K562 (cell line): ENCODE measurements around the gene PRM2. TPM values are rescaled to one million over a fixed set of nuclear protein-coding genes. Genes with fewer than 3 reads are reported as not detected.
A peak's percentile ranks its signal among the peaks of the same experiment; 100 is the strongest.

Experiments used
- ATAC-seq: fragments of 200-7000 bp; cut with Tn5 transposase; 3 replicates; pipeline ENCODE4 v1.9.1; 2020; ENCODE audit warnings: moderate library complexity
- BruUV-seq: library from RNA; stranded (reverse); fragments of 400-500 nt; replicated peaks from 2 replicates; lab custom pipeline; 2021; lab: Mats Ljungman, UMichigan
- CTCF ChIA-PET: fragments of 300-600 bp; formaldehyde crosslinking; extraction: SDS; loops from one replicate; lab custom pipeline; 2021; ENCODE audit warnings: low intra/inter-chr PET ratio; lab: Yijun Ruan, JAX
- POLR2A ChIA-PET: fragments of 300-600, 350-650 bp; sonication (Branson Sonifier 250); formaldehyde crosslinking; extraction: SDS; loops from one replicate; lab custom pipeline; 2021; ENCODE audit warnings: antibody characterized with exemption, inconsistent platforms; lab: Yijun Ruan, JAX
- DNase-seq, 4 experiments: peaks; one replicate each; pipeline versions ENCODE4 v3.0.0 to v3.0.0-alpha.2; 2011 to 2018; ENCODE audit warnings: low spot score in 3 of 4, mixed read lengths in 3 of 4; ENCODE audit errors: extremely low read depth in 1 of 4
- FAIRE-seq: peaks from 2 replicates; lab custom pipeline; 2011; peaks lifted over from hg19 to GRCh38; lab: Jason Lieb, UNC
- H2AFZ ChIP-seq: 2 replicates; pipeline ENCODE4 v1.6.0; 2011; ENCODE audit warnings: low read depth, low read length, control low read depth, inconsistent platforms
- H3K27ac ChIP-seq: fragments of 200-600 bp; 3 replicates; pipeline ENCODE4 v1.8.0; 2011; ENCODE audit warnings: low read depth, mild to moderate bottlenecking, control low read depth, inconsistent platforms, low read length, moderate library complexity, mixed read lengths; ENCODE audit errors: extremely low read depth
- H3K27me3 ChIP-seq, 2 experiments: fragments of 300-600 bp in 1 of 2; 2 replicates in 1 of 2; 3 replicates in 1 of 2; pipeline versions ENCODE4 v1.6.0 to v1.8.0; 2011; ENCODE audit warnings: inconsistent platforms in 2 of 2, low read length in 2 of 2, mild to moderate bottlenecking in 1 of 2, mixed read lengths in 1 of 2, moderate library complexity in 1 of 2; ENCODE audit not compliant: control insufficient read depth in 2 of 2, insufficient read depth in 2 of 2
- H3K36me3 ChIP-seq: fragments of 300-600 bp; 3 replicates; pipeline ENCODE4 v1.8.0; 2011; ENCODE audit warnings: mild to moderate bottlenecking, low read length, inconsistent platforms; ENCODE audit not compliant: control insufficient read depth, insufficient read depth
- H3K4me1 ChIP-seq, 2 experiments: fragments of 200-600 bp in 1 of 2; replicated peaks in 1 of 2; 2 replicates in 1 of 2; 3 replicates in 1 of 2; pipeline versions ENCODE4 v1.5.1 to v1.8.0; 2011; ENCODE audit warnings: inconsistent platforms in 2 of 2, low read length in 2 of 2, mild to moderate bottlenecking in 1 of 2, mixed read lengths in 1 of 2, moderate library complexity in 1 of 2; ENCODE audit not compliant: control insufficient read depth in 2 of 2, insufficient read depth in 2 of 2
- H3K4me2 ChIP-seq: 2 replicates; pipeline ENCODE4 v1.6.1; 2011; ENCODE audit warnings: low read length, control low read depth, inconsistent platforms, mixed read lengths; ENCODE audit not compliant: insufficient read depth
- H3K4me3 ChIP-seq: fragments of 200-600 bp; sonication (generic), shearing (Covaris generic); 2 replicates; pipeline ENCODE4 v1.5.1; 2016; ENCODE audit warnings: control low read depth, inconsistent platforms
- H3K79me2 ChIP-seq: fragments of 200-600 bp; 3 replicates; pipeline ENCODE4 v1.8.0; 2011; ENCODE audit warnings: low read length, inconsistent platforms; ENCODE audit not compliant: control insufficient read depth, insufficient read depth
- H3K9ac ChIP-seq, 2 experiments: 2 replicates each; pipeline versions ENCODE4 v1.6.0 to v1.6.1; 2011; ENCODE audit warnings: low read depth in 2 of 2, low read length in 2 of 2, control low read depth in 1 of 2, inconsistent platforms in 1 of 2, mild to moderate bottlenecking in 1 of 2, mixed read lengths in 1 of 2; ENCODE audit not compliant: insufficient read depth in 1 of 2
- H3K9me1 ChIP-seq: one replicate; pipeline ENCODE4 v1.6.0; 2011; ENCODE audit warnings: inconsistent platforms, mild to moderate bottlenecking, low read length, moderate library complexity; ENCODE audit not compliant: control insufficient read depth, insufficient read depth
- H3K9me3 ChIP-seq: replicated peaks from 2 replicates; pipeline ENCODE4 v1.5.1; 2011; ENCODE audit warnings: low read depth, low read length, inconsistent platforms; ENCODE audit not compliant: control insufficient read depth, insufficient read depth
- H4K20me1 ChIP-seq: replicated peaks from 2 replicates; pipeline ENCODE4 v1.6.1; 2011; ENCODE audit warnings: low read length, inconsistent platforms, mixed read lengths; ENCODE audit not compliant: control insufficient read depth, insufficient read depth
- CHD1 ChIP-seq: fragments of 200-600 bp; sonication (generic); IDR thresholded peaks from one replicate; pipeline ENCODE4 v1.6.1; 2012; ENCODE audit warnings: mild to moderate bottlenecking, moderate library complexity, low read length, inconsistent platforms
- FOXJ2 ChIP-seq: fragments of 200-800 bp; sonication (Bioruptor generic); IDR thresholded peaks from 2 replicates; pipeline ENCODE4 v1.6.1; 2016; ENCODE audit warnings: missing genetic modification characterization, missing compliant biosample characterization
- FOXK1 ChIP-seq: sonication (generic); formaldehyde crosslinking; IDR thresholded peaks from 2 replicates; pipeline ENCODE4 v1.8.0; 2022; ENCODE audit warnings: missing genetic modification reagents, mild to moderate bottlenecking, borderline replicate concordance
- HDGF ChIP-seq: fragments of 450-650 bp; IDR thresholded peaks from 2 replicates; pipeline ENCODE4 v1.6.1; 2016
- KAT7 ChIP-seq: sonication (generic); formaldehyde crosslinking; IDR thresholded peaks from 2 replicates; pipeline ENCODE4 v1.8.0; 2022; ENCODE audit warnings: missing genetic modification reagents, mild to moderate bottlenecking, borderline replicate concordance
- SNRNP70 ChIP-seq: fragments of 200-400 bp; formaldehyde crosslinking; optimal IDR thresholded peaks from 2 replicates; pipeline ENCODE3; 2017; ENCODE audit warnings: low read depth, low read length
- TARDBP ChIP-seq: fragments of 450-650 bp; IDR thresholded peaks from 2 replicates; pipeline ENCODE4 v1.6.1; 2016
- ZBTB1 ChIP-seq: sonication (generic); formaldehyde crosslinking; IDR thresholded peaks from 2 replicates; pipeline ENCODE4 v1.8.1; 2023; ENCODE audit warnings: missing genetic modification reagents, low read depth, mild to moderate bottlenecking, borderline replicate concordance
- ZFPM2 ChIP-seq: fragments of 250-450 bp; sonication (Bioruptor Pico); IDR thresholded peaks from 2 replicates; pipeline ENCODE4 v1.5.1; 2022; ENCODE audit warnings: mild to moderate bottlenecking
- ZNF707 ChIP-seq: fragments of 250-450 bp; sonication (Bioruptor Pico); conservative IDR thresholded peaks from 2 replicates; pipeline ENCODE4 v1.8.0; 2022; ENCODE audit warnings: inconsistent platforms, mild to moderate bottlenecking, moderate library complexity
- WGBS: fragments of 100-300 bp; shearing (Covaris generic); methylation state at CpG from one replicate; pipeline ENCODE4 v1.1.6; 2016; ENCODE audit warnings: low coverage, mixed read lengths; ENCODE audit not compliant: insufficient coverage; ENCODE audit errors: missing lambda C conversion rate; 5-methylcytosine and 5-hydroxymethylcytosine counted together
- in situ Hi-C: fragments of 300-500 bp; cut with MboI; formaldehyde crosslinking; loops from 4 replicates; pipeline ENCODE4 v1.15.0; 2018; ENCODE audit warnings: inconsistent platforms, mixed read lengths
- intact Hi-C: fragments of 100-400 bp; cut with micrococcal nuclease; formaldehyde crosslinking; loops from 2 replicates; pipeline ENCODE4 v1.14.2; 2022
- polyA plus RNA-seq, 8 experiments: library from polyadenylated mRNA; depleted of rRNA in 4 of 8; stranded (reverse) in 5 of 8; unstranded in 3 of 8; fragments of >200 nt; fragmentation: Nextera tagmentation in 2 of 8; fragmentation: Illumina TruSeq in 1 of 8; extraction: Ambion mirVana in 2 of 8; extraction: Trizol in 1 of 8; gene quantifications; 2 replicates each; pipeline versions ENCODE4 v1.2.1 to v1.2.3, GENCODE V29; 2011 to 2014; ENCODE audit warnings: inconsistent platforms in 1 of 8, missing spikeins in 1 of 8
- total RNA-seq, 7 experiments: library from RNA; depleted of rRNA in 6 of 7; stranded (reverse); fragments of >200 nt in 6 of 7; fragmentation: Illumina TruSeq in 2 of 7; extraction: Trizol in 2 of 7; gene quantifications; 2 replicates each; pipeline versions ENCODE4 v1.2.1 to v1.2.3, GENCODE V29; 2011 to 2021; ENCODE audit warnings: low replicate concordance in 1 of 7
- TF ChIP-seq, protein P1 (sequence below): fragments of 250-450 bp; sonication (Bioruptor Pico); IDR thresholded peaks from 2 replicates; pipeline ENCODE4 v1.6.1; 2021; ENCODE audit warnings: mild to moderate bottlenecking
- TF ChIP-seq, protein P2 (sequence below), 2 experiments: IDR thresholded peaks; 2 replicates each; pipeline ENCODE4 v1.6.1; 2011; ENCODE audit warnings: borderline replicate concordance in 1 of 2, control low read depth in 1 of 2, low read depth in 1 of 2, low read length in 1 of 2, mild to moderate bottlenecking in 1 of 2, mixed read lengths in 1 of 2, moderate library complexity in 1 of 2; ENCODE audit not compliant: insufficient read depth in 1 of 2, insufficient read length in 1 of 2, poor library complexity in 1 of 2, severe bottlenecking in 1 of 2; ENCODE audit errors: extremely low read depth in 1 of 2

PRM2 gene
- total and polyA plus RNA-seq, 9 of the 15 experiments (the other 6 are each of a cell fraction or from before 2014, with no cell fraction given) = not detected

DNA sequence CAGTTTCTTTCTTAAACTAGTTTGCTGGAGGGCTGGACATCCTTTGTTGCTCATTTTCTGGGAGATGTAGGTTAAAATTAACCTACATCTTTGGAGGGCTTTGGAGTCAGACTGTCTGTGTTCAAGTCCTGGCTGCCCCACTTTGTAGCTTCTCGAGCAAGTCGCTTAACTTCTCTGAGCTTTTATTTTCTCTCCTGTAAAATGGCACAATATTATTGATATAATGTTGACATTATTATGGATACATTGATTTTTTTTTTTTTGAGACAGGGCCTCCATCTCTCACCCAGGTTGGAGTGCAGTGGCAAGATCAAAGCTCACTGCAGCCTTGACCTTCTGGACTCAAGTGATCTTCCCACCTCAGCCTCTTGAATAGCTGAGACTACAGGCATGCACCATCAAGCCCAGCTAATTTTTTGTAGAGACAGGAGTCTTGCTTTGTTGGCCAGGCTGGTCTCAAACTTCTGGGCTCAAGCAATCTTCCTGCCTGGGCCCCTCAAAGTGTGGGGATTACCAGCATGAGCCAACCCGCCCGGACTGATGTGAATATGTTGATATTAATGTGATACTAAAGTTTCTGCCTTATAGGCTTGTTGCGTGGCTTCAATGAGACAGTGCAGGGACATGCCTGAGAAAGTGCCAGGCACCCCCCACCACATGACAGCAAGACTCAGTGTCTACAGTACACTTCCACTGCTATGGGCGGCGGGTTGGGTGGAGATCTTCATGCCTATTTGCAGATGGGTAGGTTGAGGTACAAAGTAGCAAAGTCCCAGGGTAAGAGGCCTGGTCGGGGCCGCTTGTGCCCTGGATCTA lies 37.4 kb upstream of the PRM2 start:
- Histone ChIP-seq H3K27me3 (no peaks in the 10 kb centered on the region), H3K9me1 (no peaks in the 10 kb centered on the region), H3K36me3 (no peaks in the 10 kb centered on the region), H3K4me3 (no peak overlapping the region), H3K9me3 (no peaks in the 10 kb centered on the region), H3K79me2 (no peaks in the 10 kb centered on the region), H3K4me2 (no peak overlapping the region), H3K27ac (no peak overlapping the region), H3K9ac (peak overlapping the region in 1 of 2 experiments; percentile 45; a peak in 1 of 4 replicates), H4K20me1 (no peaks in the 10 kb centered on the region), H2AFZ (no peak overlapping the region), H3K4me1 (peaks cover 11 to 20% of the 10 kb centered on the region in 2 experiments; a peak in 3 of 5 replicates)
- no peak for FAIRE-seq
- ATAC-seq = no peak
- DNase-seq = no peak
- 75% methylated on average over 9 of the region's 9 CpGs for WGBS
- in situ Hi-C loops (no loop called here), intact Hi-C loops (no loop called here)
- TF ChIP-seq ZFPM2 (CRISPR knock-in tag) (no peak), FOXJ2 (no peak), CHD1 (no peak), KAT7 (CRISPR knock-in tag) (no peak), FOXK1 (CRISPR knock-in tag) (no peak), ZBTB1 (CRISPR knock-in tag) (no peak), HDGF (no peak), TARDBP (no peak), SNRNP70 (no peak), ZNF707 (CRISPR knock-in tag) (no peak)
- TF ChIP-seq, protein P1, sequence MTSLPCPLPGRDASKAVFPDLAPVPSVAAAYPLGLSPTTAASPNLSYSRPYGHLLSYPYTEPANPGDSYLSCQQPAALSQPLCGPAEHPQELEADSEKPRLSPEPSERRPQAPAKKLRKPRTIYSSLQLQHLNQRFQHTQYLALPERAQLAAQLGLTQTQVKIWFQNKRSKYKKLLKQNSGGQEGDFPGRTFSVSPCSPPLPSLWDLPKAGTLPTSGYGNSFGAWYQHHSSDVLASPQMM (CRISPR knock-in tag) = no peak
- TF ChIP-seq, protein P2, sequence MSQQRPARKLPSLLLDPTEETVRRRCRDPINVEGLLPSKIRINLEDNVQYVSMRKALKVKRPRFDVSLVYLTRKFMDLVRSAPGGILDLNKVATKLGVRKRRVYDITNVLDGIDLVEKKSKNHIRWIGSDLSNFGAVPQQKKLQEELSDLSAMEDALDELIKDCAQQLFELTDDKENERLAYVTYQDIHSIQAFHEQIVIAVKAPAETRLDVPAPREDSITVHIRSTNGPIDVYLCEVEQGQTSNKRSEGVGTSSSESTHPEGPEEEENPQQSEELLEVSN (IDR thresholded peaks at IDR 0.05; ENCODE audit: borderline replicate concordance in 1 of 2, extremely low read depth in 1 of 2, insufficient read depth in 1 of 2, insufficient read length in 1 of 2, low read depth in 1 of 2, low read length in 1 of 2, poor library complexity in 1 of 2, severe bottlenecking in 1 of 2) = no peak
- ChIA-PET CTCF (no interaction called here), POLR2A (interaction anchor here (1.1 kb wide), 1 partner anchor 19 kb away, joined by 3 read pairs; no protein-coding TSS in a partner anchor)
- no TSS peak for BruUV-seq
